Measurements from ENCODE around the gene EVI5. TPM values are rescaled to one million over a fixed set of nuclear protein-coding genes. Genes with fewer than 3 reads are reported as not detected.

The EVI5 gene
- total and polyA plus RNA-seq, 12 donors = 3.6 to 63.1 (median 45.2) TPM

DNA sequence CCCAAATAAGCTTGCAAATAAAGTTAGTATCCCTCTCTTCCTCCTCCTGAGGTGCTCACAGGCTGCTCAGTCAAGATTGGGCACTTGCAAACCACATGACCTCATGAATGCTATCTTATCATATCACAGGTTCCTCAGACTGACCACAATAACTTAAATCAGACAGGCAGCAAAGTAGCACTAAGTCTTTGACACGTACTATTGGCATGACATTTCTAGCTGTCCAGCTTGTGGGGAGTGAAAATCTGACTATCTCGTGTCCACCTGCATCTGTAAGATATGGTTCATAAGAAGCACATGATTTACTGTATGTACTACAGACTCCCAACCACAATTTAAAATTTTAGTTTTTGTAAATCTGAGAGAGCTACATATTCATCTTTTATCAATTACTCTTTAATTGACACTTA, 240.1 kb downstream of the EVI5 start:
- DNase-seq = no peak
- no peak overlapping the region for H3K27ac ChIP-seq
- H3K27me3 ChIP-seq = no peaks in the 10 kb centered on the region
- no peak for TF ChIP-seq POLR2A (IDR thresholded peaks at IDR 0.05)
- TF ChIP-seq, protein P1, sequence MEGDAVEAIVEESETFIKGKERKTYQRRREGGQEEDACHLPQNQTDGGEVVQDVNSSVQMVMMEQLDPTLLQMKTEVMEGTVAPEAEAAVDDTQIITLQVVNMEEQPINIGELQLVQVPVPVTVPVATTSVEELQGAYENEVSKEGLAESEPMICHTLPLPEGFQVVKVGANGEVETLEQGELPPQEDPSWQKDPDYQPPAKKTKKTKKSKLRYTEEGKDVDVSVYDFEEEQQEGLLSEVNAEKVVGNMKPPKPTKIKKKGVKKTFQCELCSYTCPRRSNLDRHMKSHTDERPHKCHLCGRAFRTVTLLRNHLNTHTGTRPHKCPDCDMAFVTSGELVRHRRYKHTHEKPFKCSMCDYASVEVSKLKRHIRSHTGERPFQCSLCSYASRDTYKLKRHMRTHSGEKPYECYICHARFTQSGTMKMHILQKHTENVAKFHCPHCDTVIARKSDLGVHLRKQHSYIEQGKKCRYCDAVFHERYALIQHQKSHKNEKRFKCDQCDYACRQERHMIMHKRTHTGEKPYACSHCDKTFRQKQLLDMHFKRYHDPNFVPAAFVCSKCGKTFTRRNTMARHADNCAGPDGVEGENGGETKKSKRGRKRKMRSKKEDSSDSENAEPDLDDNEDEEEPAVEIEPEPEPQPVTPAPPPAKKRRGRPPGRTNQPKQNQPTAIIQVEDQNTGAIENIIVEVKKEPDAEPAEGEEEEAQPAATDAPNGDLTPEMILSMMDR (IDR thresholded peaks at IDR 0.05) = no peak
- no peak overlapping the region for H3K4me3 ChIP-seq
- intact Hi-C loops (cut with DNase I) = no loop called here
- H3K36me3 ChIP-seq (replicated peaks in 1 of 2) = no peaks in the 10 kb centered on the region
- no peaks in the 10 kb centered on the region for H3K4me1 ChIP-seq (replicated peaks in 1 of 2)
- H3K9me3 ChIP-seq (replicated peaks in 1 of 3) = no peaks in the 10 kb centered on the region
- WGBS, 4 donors = 86 to 94% (median 89%) methylated on average over 2 of the region's 2 CpGs

DNA sequence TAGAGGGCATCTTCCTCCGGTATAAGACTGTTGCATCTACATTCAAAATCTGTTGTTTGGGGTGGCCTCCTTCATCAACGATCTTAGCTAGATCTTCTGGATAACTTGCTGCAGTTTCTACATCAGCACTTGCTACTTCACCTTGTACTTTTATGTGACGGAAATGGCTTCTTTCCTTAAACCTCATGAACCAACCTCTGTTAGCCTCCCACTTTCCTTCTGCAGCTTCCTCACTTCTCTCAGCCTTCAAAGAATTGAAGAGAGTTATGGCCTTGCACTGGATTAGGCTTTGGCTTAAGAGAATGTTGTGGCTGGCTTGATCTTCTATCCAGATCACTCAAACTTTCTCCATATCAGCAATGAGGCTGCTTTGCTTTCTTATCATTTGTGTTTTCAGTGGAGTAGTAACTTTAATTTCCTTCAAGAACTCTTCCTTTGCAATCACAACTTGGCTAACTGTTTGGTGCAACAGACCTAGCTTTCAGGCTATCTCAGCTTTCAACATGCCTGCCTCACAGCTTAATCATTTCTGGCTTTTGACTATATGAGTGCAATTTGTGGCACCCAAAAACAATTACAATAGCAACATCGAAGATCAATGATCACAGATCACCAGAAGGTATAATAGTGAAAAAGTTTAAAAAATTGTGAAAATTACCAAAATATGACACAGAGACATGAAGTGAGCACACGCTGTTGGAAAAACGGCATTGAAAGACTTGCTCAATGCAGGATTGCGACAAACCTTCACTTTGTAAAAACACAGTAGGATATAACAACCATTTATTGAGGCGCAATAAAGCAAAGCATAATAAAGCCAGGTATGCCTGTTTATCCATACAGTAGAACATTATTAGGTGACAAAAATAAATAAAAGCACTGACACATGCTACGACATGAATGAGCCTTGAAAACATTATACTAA, 241.5 kb downstream of the EVI5 start:
- Histone ChIP-seq H3K36me3 (replicated peaks in 1 of 2) (no peaks in the 10 kb centered on the region), H3K27me3 (no peaks in the 10 kb centered on the region), H3K4me1 (replicated peaks in 1 of 2) (peaks cover 6 to 7% of the 10 kb centered on the region in 2 donors), H3K27ac (no peak overlapping the region), H3K9me3 (replicated peaks in 1 of 3) (no peaks in the 10 kb centered on the region), H3K4me3 (no peak overlapping the region)
- 91 to 96% (median 94%) methylated on average over 9 of the region's 9 CpGs for WGBS, 4 donors
- DNase-seq = no peak
- intact Hi-C loops (cut with DNase I) = no loop called here
- TF ChIP-seq, protein P1 (IDR thresholded peaks at IDR 0.05) = no peak
- no peak for TF ChIP-seq POLR2A (IDR thresholded peaks at IDR 0.05)

DNA sequence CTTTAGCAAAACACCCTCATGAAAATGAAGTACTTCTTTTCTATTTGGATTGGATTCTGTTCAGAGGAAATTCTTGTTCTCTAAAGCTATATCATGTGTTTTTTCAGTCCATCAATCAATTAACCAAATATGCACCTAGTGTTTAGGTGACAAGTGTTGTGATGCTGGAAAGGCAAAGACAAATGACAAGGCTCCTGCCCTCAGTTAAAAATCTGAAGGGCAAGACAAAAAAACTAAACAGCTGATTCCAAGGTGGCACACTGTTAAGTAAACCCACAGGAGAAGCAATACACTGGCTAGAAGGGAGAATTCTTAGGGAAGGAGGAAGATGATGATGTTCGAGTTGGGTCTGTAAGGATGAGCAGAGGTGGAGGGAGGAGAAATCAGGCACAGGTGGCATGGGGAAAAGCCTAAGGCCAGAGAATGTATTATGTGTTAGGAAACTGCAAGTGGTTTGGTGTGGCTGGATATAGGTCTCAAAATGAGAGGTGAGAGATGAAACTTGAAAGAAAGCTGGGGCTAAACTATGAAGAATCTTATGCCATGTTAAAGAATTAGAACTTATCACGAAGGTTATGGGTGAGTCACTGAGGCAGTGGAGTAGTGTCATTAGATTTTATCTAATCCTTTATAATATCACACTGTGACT, 246.4 kb downstream of the EVI5 start:
- DNase-seq = no peak
- intact Hi-C loops (cut with DNase I) = no loop called here
- TF ChIP-seq, protein P1 (IDR thresholded peaks at IDR 0.05) = no peak
- no peak for TF ChIP-seq POLR2A (IDR thresholded peaks at IDR 0.05)
- Histone ChIP-seq H3K4me3 (peak overlapping the region in 1 of 4 donors; percentile 14), H3K4me1 (replicated peaks in 1 of 2) (peaks cover 27 to 29% of the 10 kb centered on the region in 2 donors), H3K27ac (peak overlapping the region in 2 of 5 donors; percentile 35 to 42), H3K27me3 (no peaks in the 10 kb centered on the region), H3K9me3 (replicated peaks in 1 of 3) (no peaks in the 10 kb centered on the region), H3K36me3 (replicated peaks in 1 of 2) (no peaks in the 10 kb centered on the region)
- WGBS, 4 donors = 67 to 75% (median 71%) methylated on average over 2 of the region's 2 CpGs

DNA sequence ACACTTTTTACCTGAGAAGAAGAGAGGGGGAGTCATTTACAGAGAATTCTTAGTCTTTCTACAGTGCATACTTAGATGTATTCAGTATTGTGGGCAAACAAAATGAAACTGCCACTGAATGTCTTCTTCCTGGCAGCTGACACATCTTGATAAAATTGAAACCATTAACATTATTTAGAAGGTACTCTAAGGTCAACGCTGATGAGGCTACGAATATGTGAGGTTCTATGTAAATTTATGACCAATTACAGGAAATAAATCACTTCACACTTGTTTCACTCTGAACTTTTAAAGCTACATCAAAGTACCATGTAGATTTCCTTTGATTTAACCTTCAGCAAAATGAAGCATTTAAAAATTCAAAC, 246.9 kb downstream of the EVI5 start:
- 2 to 12% (median 6%) methylated on average over 2 of the region's 2 CpGs for WGBS, 4 donors
- Histone ChIP-seq H3K4me3 (peak overlapping the region in 1 of 4 donors; percentile 14), H3K27me3 (no peaks in the 10 kb centered on the region), H3K36me3 (replicated peaks in 1 of 2) (no peaks in the 10 kb centered on the region), H3K9me3 (replicated peaks in 1 of 3) (no peaks in the 10 kb centered on the region), H3K4me1 (replicated peaks in 1 of 2) (peaks cover 27 to 29% of the 10 kb centered on the region in 2 donors), H3K27ac (peak overlapping the region in 2 of 5 donors; percentile 35 to 42)
- TF ChIP-seq, protein P1 (IDR thresholded peaks at IDR 0.05) = no peak
- TF ChIP-seq POLR2A (IDR thresholded peaks at IDR 0.05) = no peak
- no peak for DNase-seq
- intact Hi-C loops (cut with DNase I) = no loop called here

Data from adrenal gland (tissue), 12 donors.